ENCODE results near the gene LAMTOR5.
"Not testable (repeated sequence)": the region's sequence is repeated elsewhere in the genome, so short reads cannot be mapped to it uniquely, and the experiment has no call there.

The LAMTOR5 gene

DNA sequence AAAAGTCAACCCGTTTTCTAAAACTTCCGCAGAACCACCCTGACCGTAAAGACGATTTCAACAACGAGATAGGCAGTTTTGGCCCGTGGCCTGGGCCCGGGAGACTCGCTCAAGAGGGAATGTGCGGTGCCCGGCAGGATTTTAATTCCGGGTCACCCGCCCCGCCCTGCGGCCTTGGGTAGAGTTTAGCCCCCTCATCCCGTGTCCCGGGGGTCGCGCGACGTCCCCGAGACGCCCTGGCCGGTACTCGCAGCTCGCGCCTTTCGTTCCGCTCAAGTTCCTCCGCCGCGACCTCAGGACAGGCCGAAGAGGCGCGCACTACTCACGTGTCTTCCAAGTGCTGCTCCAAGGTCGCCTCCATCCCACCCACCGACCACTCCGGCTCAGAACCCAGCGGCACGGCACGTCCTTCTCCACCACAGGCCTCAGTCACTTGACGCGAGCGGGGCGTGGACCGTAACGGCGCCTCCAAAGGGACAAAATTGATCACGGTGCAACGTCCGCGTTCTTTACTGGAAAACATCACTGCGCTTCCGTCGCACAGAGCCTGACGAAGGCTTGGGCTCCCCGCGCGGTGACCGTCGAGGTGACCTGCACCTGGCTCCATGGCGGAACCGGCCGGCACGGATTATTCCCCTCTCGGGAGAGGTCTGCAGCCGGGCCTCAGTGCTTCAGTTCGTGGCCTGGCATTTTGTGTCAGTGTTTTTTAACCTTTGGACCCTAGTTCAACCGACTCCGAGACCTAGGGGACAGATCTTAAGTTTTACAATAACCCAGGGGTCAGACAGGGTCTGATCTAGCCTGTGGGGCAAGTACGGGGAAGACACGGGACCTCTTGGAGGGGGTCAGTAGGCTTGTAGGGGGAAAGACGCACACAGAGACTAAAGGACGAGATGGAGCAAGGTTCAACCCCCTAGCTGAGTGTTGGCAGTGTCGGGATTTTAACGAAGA is at the start of gene LAMTOR5:
Gene LAMTOR5 (minus strand): TSS at position 435 of the 951 bp plus-strand sequence. CDS start 74 bp downstream, at position 361.
- peak; percentile 84 to 91 (median 89) for DNase-seq (ENCODE audit: low read depth in 3 of 3)

GRCh38 chr1:110457206-110457605 is 49.7 kb upstream of the LAMTOR5 start:
- no peak for DNase-seq (ENCODE audit: low read depth in 3 of 3)

GRCh38 chr1:110455151-110455550 is 47.7 kb upstream of the LAMTOR5 start:
- DNase-seq (ENCODE audit: low read depth in 3 of 3): no peak

DNA sequence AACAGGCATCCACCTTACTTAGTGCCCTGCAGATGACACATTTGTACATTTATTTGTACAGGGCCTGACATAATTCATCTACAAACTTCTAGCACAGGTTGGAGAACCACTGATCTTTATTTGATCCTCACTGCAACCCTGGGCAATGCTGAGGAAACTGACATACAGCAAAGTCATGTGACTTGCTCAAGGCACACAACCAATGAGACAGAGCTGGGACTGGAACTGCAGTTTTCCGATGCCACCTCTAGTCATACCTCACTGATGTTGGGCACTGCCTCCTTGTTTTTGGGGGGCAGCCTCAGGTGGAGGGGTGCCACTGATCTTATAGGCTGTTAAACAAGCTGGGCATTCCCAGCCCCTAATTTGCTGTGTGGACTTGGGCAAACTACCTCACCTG is 46.8 kb upstream of the LAMTOR5 start:
- no peak for DNase-seq (ENCODE audit: low read depth in 3 of 3)

GRCh38 chr1:110453829-110454228 is 46.3 kb upstream of the LAMTOR5 start:
- DNase-seq (ENCODE audit: low read depth in 3 of 3): no peak

DNA sequence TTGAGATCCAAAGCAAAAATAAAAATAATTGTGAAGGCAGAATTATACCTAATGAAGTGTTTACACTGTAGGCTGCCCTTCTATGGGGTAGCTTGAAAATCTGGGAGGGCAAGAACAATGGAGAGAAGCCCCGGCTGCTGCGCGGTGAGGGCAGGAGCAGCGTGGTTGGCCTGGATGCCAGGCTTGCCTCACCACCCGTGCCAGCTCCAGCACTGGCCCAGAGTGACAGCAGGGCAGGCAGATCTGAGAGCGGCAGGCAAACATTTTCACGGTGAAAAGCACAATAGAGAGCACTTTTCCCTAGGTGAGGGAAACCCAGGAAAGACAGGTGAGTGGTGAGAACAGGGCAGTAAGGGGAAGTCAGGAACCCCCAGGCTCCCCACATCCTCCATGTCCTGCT is 44.8 kb upstream of the LAMTOR5 start:
- DNase-seq (ENCODE audit: low read depth in 3 of 3): no peak

DNA sequence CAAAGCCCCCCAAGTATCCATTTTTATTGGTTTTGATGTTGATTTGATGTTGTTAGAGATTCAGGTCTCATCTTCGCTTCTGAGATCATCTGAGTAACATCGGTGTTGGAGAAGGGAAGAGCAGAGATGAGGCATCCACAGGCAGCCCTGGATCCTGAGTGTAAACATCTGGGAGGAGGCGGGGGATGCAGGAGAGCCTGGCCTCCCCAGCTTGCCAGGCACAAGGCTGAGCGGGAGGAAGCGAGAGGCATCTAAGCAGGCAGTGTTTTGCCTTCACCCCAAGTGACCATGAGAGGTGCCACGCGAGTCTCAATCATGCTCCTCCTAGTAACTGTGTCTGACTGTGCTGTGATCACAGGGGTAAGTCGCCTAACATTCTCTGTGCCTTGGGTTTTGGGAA is 43.4 kb upstream of the LAMTOR5 start, which contains the start of gene PROK1:
Gene PROK1 (plus strand): TSS at position 221 of the 400 bp plus-strand sequence. CDS start 68 bp downstream, at position 289.
- no peak for DNase-seq (ENCODE audit: low read depth in 3 of 3)

- DNase-seq (ENCODE audit: low read depth in 3 of 3): no peak
Measured at GRCh38 chr1:110449661-110450651, 42.5 kb upstream of the LAMTOR5 start.

GRCh38 chr1:110444561-110444960 is 37.1 kb upstream of the LAMTOR5 start:
- no peak for DNase-seq (ENCODE audit: low read depth in 3 of 3)

DNA sequence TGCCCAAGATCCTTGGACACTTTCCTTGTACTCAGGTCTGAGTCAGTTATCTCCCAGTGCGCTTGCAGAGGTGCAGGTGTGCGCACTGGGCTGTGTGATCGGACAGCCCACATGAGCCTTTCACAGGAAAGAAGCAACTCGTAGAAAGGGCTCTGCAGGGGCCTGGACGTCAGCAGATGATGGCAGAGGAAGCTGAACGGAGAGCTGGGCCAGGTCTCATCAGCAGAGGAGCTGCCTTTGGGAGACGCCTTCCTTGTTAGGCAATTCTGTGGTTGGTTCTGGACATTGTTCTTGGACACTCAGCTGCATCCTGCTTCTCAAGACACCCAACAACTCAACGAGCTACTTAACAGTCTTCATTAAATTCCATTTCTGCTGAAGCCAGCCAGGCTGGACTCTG is 36.0 kb upstream of the LAMTOR5 start:
- DNase-seq (ENCODE audit: low read depth in 3 of 3): no peak

GRCh38 chr1:110441888-110442287 is 34.4 kb upstream of the LAMTOR5 start:
- no peak for DNase-seq (ENCODE audit: low read depth in 3 of 3)

DNA sequence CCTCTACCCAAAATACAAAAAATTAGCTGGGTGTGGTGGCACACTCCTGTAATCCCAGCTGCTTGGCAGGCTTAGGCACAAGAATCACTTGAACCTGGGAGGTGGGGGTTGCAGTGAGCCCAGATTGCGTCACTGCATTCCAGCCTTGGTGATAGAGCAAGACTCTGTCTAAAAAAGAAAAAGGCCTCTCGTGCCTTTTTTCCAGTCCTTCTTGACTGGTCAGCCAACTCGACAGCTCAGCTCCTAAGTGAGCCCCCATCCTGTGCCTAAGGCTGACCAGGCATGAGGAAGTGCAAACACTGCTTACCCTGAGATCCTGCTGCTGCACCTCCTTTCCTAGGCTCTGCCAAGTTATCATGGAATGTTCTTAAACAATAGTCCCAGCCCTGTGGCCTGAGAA is 33.4 kb upstream of the LAMTOR5 start:
- no peak for DNase-seq (ENCODE audit: low read depth in 3 of 3)

DNA sequence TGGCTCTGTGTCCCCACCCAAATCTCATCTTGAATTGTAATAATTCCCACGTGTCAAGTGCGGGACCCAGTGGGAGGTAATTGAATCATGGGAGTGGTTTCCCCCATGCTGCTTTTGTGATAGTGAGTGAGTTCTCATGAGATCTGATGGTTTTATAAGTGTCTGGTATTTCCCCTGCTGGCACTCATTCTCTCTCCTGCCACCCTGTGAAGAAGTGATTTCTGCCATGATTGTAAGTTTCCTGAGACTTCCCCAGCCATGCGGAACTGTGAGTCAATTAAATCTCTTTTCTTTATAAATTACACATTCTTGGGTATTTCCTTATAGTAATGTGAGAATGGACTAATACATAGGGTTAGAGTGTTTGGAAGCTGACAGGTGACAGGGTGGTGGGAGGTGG is 32.4 kb upstream of the LAMTOR5 start:
- not testable (repeated sequence) for DNase-seq (ENCODE audit: low read depth in 3 of 3)

DNA sequence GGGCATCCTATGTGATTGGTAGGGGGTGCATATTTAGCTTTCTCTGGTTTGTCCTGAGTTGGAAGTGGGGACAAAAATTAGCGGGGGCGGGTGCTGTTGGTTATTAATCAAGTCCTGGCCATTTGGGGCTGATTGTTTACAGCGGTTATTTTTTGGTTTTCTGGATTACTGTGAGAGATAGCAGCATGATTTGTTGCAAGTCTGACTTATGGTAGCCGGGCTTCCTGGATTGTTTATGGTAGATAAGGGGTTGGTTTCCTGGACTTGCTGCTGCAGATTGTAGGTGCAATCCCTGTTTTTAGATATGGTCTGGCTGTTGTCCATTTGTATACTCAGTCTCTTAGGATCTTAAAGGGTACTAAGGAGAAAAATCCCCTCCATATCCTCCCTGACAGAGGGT is 31.4 kb upstream of the LAMTOR5 start:
- no peak for DNase-seq (ENCODE audit: low read depth in 3 of 3)

DNA sequence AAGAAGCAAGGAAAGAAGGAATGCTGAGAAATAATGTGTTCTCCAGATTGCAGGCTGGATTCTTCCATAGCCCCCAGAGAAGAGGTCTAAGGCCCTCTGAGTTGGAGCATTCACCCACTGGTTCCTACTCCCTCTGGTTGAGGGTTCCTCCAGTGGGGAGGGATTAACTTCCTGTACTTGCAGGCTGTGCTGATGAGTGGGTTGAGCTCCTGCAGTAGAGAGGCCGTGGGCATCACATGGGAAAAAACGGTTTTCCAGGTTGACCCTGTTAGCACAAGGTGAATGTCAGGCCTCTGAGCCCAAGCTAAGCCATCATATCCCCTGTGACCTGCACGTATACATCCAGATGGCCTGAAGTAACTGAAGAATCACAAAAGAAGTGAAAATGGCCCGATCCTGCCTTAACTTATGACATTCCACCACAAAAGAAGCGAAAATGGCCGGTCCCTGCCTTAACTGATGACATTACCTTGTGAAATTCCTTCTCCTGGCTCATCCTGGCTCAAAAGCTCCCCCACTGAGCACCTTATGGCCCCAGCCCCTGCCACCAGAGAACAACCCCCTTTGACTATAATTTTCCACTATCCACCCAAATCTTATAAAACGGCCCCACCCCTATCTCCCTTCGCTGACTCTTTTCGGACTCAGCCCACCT is 30.3 kb upstream of the LAMTOR5 start:
- DNase-seq (ENCODE audit: low read depth in 3 of 3): not testable (repeated sequence)

- DNase-seq (ENCODE audit: low read depth in 3 of 3): no peak
Measured at GRCh38 chr1:110436635-110437034, 29.1 kb upstream of the LAMTOR5 start.

- no peak for DNase-seq (ENCODE audit: low read depth in 3 of 3)
Measured at GRCh38 chr1:110434946-110435345, 27.5 kb upstream of the LAMTOR5 start.

- DNase-seq (ENCODE audit: low read depth in 3 of 3): no peak
Measured at GRCh38 chr1:110433803-110434202, 26.3 kb upstream of the LAMTOR5 start.

- DNase-seq (ENCODE audit: low read depth in 3 of 3): no peak
Measured at GRCh38 chr1:110433213-110433612, 25.7 kb upstream of the LAMTOR5 start.

DNA sequence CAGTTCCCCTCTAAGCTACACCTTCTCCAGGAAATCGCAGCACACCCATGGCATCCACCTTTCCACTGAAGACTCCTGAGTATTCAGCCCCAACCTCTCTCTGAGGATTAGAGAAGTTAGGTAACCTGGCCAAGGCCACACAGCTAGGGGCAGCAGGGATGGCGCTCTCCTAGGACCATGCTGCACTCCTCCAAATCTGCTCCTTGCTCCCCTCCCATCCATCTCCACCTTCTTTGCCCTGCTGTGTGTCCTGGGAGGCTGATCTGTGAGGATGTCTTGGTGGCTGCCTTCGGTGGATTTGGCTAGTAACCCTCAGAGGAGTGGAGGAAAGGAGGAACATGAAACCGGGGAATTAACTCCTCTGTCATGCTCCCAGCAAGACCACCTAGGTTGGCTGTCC is 23.4 kb upstream of the LAMTOR5 start:
- no peak for DNase-seq (ENCODE audit: low read depth in 3 of 3)

- DNase-seq (ENCODE audit: low read depth in 3 of 3): no peak
Measured at GRCh38 chr1:110430366-110430765, 22.9 kb upstream of the LAMTOR5 start.

- DNase-seq (ENCODE audit: low read depth in 3 of 3): no peak
Measured at GRCh38 chr1:110428946-110429345, 21.5 kb upstream of the LAMTOR5 start.
